ENCODE measurements around the gene GLOD4. TPM values are rescaled to one million over a fixed set of nuclear protein-coding genes. Genes with fewer than 3 reads are reported as not detected.

GLOD4 gene, protein sequence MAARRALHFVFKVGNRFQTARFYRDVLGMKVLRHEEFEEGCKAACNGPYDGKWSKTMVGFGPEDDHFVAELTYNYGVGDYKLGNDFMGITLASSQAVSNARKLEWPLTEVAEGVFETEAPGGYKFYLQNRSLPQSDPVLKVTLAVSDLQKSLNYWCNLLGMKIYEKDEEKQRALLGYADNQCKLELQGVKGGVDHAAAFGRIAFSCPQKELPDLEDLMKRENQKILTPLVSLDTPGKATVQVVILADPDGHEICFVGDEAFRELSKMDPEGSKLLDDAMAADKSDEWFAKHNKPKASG
- 92.0 TPM for total RNA-seq

DNA sequence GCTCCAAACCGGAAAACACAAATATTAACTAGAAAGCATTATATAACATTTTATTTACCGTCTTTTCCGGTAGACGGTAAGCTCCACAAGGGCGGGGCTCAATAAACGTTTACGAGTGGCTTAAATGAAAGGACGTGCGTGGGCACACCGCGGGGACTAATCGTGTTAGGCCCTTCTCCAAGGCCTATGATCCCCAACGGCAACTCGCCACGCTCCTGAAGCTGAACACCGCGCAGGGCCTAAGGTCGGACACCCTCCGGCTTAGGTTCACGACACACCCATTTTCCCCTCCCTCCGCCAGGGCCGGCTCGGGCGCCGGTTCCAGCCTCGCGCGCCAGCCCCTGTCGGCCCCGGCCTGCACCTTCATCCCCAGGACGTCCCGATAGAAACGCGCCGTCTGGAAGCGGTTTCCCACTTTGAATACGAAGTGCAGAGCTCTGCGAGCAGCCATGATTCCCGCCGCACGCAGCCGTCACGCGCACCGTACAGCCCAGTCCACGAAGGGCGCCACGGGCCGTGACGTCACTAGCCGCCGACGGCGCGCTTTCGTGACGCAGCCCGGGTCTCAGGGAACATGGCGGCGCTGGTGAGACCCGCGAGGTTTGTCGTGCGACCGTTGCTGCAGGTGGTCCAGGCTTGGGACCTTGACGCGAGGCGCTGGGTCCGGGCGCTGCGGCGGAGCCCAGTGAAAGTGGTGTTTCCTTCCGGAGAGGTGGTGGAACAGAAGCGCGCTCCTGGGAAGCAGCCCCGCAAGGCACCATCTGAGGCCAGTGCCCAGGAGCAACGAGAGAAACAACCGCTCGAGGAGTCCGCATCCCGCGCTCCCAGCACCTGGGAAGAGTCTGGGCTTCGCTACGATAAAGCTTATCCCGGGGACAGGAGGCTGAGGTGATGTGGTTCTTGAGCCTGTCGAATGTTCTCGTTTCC lies at the start of gene GLOD4, which contains the start of gene MRM3:
TSS of gene GLOD4 (minus strand) at position 476 of the 927 bp plus-strand sequence. CDS start at position 451, 25 bp downstream.
TSS of gene MRM3 (plus strand) at position 549 of the 927 bp plus-strand sequence. CDS start at position 575, 26 bp downstream.

DNA sequence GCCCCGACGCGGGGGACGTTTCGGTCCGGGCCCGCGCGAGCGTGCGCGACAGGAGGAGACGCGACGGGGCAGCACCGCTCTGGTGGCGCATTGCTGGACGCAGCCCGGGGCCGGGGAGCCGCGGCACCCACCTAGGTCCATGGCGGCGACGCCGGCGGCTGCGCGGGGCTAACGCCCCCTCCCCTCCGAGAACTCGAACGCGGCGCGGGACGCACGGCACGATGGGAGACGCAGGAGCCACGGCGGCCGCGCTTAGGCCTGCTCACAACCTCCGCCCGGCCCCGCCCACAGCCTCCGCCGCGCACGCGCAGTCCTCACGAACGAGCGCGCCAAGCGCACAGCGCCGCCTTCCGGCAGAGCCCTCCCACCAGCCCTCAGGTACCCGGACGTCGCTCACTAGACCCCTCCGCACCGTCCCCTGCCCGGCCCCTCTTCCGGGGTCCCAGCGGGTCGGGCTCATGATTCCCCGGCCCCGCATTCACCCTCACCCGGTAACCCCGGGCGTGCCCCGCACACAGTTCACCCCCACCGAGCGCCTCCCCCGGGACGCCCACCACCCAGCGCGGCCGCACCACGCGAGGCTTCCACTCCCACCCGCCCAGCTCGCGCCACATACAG lies 30.0 kb downstream of the GLOD4 start, which contains the start of gene GEMIN4:
TSS of gene GEMIN4 (minus strand) at position 263 of the 618 bp plus-strand sequence. CDS start at position 141, 122 bp downstream.

DNA sequence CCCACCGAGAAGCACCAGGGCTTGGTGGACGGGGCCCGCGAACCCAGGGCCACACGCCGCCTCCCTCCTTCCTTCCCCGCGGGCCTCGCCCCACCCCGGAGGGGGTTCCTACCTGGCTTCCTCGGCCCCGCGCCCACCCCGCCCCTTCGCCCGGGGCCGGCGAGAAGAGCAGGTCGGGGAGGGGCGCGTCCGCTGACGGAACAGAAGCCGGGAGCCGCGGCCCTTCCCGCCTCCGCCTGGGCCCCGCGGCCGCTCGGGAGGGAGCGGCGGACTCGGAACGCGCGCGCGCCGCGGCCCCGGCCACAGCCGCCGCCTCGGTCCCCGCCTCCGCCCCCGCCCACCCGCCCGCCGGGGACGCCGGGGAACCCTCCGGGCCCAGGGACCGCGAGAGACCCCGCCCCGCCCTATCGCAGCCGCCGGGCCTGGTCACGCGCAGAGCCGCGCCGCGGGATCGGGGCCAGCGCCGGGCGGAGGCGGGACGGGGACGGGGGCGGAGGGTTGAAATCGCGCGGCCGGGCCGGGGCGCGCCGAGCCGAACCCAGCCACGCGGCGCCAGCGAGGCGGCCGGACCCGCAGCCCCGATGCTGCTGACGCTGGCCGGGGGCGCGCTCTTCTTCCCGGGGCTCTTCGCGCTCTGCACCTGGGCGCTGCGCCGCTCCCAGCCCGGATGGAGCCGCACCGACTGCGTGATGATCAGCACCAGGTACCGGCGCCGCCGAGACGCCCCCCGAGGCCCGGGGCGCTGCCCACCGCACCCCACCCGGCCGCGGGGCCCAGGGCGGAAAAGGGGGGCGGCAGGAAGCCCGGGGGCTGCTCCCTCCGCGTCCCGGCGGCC lies 49.8 kb downstream of the GLOD4 start, which contains the start of gene TLCD3A:
TSS of gene TLCD3A (plus strand) at position 530 of the 835 bp plus-strand sequence. CDS start at position 582, 52 bp downstream.

Other genes starting within 250 kb of the GLOD4 start
- gene VPS53, start 67.4 kb downstream of the GLOD4 start, total RNA-seq, result 46.9 TPM
- gene TLCD3A, start 49.7 kb downstream of the GLOD4 start, total RNA-seq, result 14.9 TPM
- gene GEMIN4, start 30.0 kb downstream of the GLOD4 start, total RNA-seq, result 18.7 TPM
- 20.0 TPM for gene MRM3, start 73 bp upstream of the GLOD4 start, total RNA-seq
- 70.3 TPM for gene NXN, start 197.5 kb upstream of the GLOD4 start, total RNA-seq
- gene TIMM22, start 214.8 kb upstream of the GLOD4 start, total RNA-seq, result 16.9 TPM